ENCODE data around the gene COL6A3. TPM values are rescaled to one million over a fixed set of nuclear protein-coding genes. Genes with fewer than 3 reads are reported as not detected.

The COL6A3 gene
- polyA plus RNA-seq, 3 donors = not detected

DNA sequence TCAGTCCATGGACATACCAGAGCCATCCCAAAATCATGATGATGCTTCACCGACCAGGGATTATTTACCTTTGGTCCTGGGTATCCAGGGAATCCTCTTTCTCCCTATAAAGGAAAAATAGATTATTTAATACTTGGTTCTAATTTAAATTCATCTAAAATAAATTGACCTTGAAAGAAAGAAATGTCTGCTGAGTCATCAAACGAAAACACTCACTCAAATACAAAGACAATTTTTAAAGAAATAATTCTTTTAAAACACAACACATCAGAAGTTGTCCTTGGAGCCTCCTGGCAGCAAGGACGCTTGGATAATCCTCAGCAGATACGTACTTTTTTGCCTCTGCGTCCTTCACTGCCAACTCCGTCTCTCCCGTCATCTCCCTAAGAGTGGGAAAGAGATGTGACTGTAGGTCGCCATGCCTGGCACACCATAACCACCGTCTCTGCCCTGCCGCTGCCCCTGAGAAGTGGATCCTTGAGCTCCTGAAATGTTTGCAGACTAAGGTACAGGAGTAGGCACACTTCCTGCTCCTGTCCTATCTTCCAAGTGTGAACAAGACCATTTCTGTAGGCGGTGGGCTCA, 65.6 kb downstream of the COL6A3 start:
- TF ChIP-seq, protein P1, sequence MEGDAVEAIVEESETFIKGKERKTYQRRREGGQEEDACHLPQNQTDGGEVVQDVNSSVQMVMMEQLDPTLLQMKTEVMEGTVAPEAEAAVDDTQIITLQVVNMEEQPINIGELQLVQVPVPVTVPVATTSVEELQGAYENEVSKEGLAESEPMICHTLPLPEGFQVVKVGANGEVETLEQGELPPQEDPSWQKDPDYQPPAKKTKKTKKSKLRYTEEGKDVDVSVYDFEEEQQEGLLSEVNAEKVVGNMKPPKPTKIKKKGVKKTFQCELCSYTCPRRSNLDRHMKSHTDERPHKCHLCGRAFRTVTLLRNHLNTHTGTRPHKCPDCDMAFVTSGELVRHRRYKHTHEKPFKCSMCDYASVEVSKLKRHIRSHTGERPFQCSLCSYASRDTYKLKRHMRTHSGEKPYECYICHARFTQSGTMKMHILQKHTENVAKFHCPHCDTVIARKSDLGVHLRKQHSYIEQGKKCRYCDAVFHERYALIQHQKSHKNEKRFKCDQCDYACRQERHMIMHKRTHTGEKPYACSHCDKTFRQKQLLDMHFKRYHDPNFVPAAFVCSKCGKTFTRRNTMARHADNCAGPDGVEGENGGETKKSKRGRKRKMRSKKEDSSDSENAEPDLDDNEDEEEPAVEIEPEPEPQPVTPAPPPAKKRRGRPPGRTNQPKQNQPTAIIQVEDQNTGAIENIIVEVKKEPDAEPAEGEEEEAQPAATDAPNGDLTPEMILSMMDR (IDR thresholded peaks at IDR 0.05) = no peak
- H3K4me3 Mint-ChIP-seq = no peak overlapping the region
- H3K4me2 ChIP-seq (replicated peaks; ENCODE audit: extremely low read depth, low read length, poor library complexity, severe bottlenecking) = no peak overlapping the region

DNA sequence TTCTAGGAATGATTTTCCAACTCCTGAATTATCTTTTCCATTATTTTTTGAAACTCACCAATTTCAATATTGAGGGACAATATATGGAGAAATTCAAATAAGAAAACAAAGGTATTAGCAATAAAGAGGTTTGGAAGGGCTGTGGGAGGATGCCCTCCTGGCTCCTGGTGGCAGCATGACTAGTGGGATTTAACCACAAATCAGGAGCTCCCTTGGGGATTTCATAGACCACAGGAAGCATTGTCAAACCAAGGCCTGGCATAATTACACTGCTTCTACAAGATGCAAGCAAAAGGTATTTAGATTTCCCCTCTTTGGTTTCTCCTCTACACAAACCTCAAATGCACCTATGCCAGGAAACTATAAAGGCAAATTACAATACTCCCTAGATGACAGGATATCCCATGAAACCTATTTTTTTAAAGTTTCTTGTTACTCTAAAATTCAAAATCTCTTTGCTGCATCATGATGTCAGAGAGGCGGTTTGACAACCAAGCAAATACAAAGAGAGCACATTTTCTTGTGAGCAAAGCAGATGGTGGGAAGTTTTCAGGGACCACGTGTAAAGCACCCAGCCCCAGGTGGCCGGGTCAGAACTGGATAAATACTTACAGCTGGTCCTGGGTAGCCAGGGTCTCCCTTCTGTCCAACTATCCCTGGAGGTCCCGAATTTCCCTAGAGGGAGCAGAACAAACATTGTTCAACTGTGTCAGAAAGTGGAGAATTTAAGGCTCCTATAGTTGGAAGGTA, 67.9 kb downstream of the COL6A3 start:
- Mint-ChIP-seq H3K4me3 (no peak overlapping the region), H3K4me1 (peaks cover 7% of the 10 kb centered on the region), H3K27me3 (ENCODE audit: low read depth in 3 of 3) (peaks cover 11 to 23% (median 17%) of the 10 kb centered on the region in 3 donors), H3K36me3 (no peaks in the 10 kb centered on the region), H3K9me3 (peaks cover 0 to 2% (median 0%) of the 10 kb centered on the region in 7 donors), H3K27ac (no peak overlapping the region)
- no peak overlapping the region for H3K4me3 ChIP-seq (replicated peaks in 1 of 3; ENCODE audit: low read depth in 2 of 3, low read length in 3 of 3)
- no peak overlapping the region for H3K4me2 ChIP-seq (replicated peaks; ENCODE audit: extremely low read depth, low read length, poor library complexity, severe bottlenecking)
- H3K4me1 ChIP-seq (ENCODE audit: control insufficient read depth in 1 of 2, insufficient read depth in 2 of 2, low read length in 2 of 2) = peaks cover 0 to 3% of the 10 kb centered on the region in 2 donors
- H3K36me3 ChIP-seq (replicated peaks in 1 of 2; ENCODE audit: control insufficient read depth in 1 of 2, insufficient read depth in 2 of 2, low read length in 2 of 2) = no peaks in the 10 kb centered on the region
- no peaks in the 10 kb centered on the region for H3K9me3 ChIP-seq (replicated peaks in 1 of 2; ENCODE audit: control insufficient read depth in 1 of 2, insufficient read depth in 1 of 2, low read length in 2 of 2)
- WGBS (ENCODE audit: insufficient coverage) = no CpG with 5 or more reads among the region's 4 CpGs
- no peaks in the 10 kb centered on the region for H4K20me1 ChIP-seq (ENCODE audit: insufficient read depth, low read length)
- H2AFZ ChIP-seq (ENCODE audit: insufficient read depth, low read depth, low read length, poor library complexity, severe bottlenecking) = no peak overlapping the region
- H3K9ac ChIP-seq (ENCODE audit: insufficient read depth, low read length, poor library complexity, severe bottlenecking) = no peak overlapping the region
- no peaks in the 10 kb centered on the region for H3K79me2 ChIP-seq (ENCODE audit: insufficient read depth, low read length)
- intact Hi-C loops (cut with micrococcal nuclease) = no loop called here
- H3K27ac ChIP-seq (ENCODE audit: low read depth in 1 of 2, low read length in 2 of 2) = no peak overlapping the region
- H3K27me3 ChIP-seq (ENCODE audit: control insufficient read depth in 2 of 2, insufficient read depth in 2 of 2, low read length in 2 of 2) = peaks cover 0 to 7% of the 10 kb centered on the region in 2 donors
- TF ChIP-seq, protein P1 (IDR thresholded peaks at IDR 0.05) = no peak
- no peak for DNase-seq

More for the DNA sequence above, 65.6 kb downstream of the COL6A3 start:
- Histone ChIP-seq H3K4me3 (replicated peaks in 1 of 3; ENCODE audit: low read depth in 2 of 3, low read length in 3 of 3) (no peak overlapping the region), H3K27ac (ENCODE audit: low read depth in 1 of 2, low read length in 2 of 2) (no peak overlapping the region), H4K20me1 (ENCODE audit: insufficient read depth, low read length) (no peaks in the 10 kb centered on the region), H3K79me2 (ENCODE audit: insufficient read depth, low read length) (no peaks in the 10 kb centered on the region), H3K27me3 (ENCODE audit: control insufficient read depth in 2 of 2, insufficient read depth in 2 of 2, low read length in 2 of 2) (peaks cover 0 to 9% of the 10 kb centered on the region in 2 donors), H2AFZ (ENCODE audit: insufficient read depth, low read depth, low read length, poor library complexity, severe bottlenecking) (no peak overlapping the region), H3K36me3 (replicated peaks in 1 of 2; ENCODE audit: control insufficient read depth in 1 of 2, insufficient read depth in 2 of 2, low read length in 2 of 2) (no peaks in the 10 kb centered on the region), H3K9ac (ENCODE audit: insufficient read depth, low read length, poor library complexity, severe bottlenecking) (no peak overlapping the region), H3K9me3 (replicated peaks in 1 of 2; ENCODE audit: control insufficient read depth in 1 of 2, insufficient read depth in 1 of 2, low read length in 2 of 2) (no peaks in the 10 kb centered on the region), H3K4me1 (ENCODE audit: control insufficient read depth in 1 of 2, insufficient read depth in 2 of 2, low read length in 2 of 2) (no peaks in the 10 kb centered on the region)
- no peak for DNase-seq
- 94% methylated on average over 3 of the region's 11 CpGs for WGBS (ENCODE audit: insufficient coverage)
- peaks cover 0 to 2% (median 0%) of the 10 kb centered on the region in 7 donors for H3K9me3 Mint-ChIP-seq
- intact Hi-C loops (cut with micrococcal nuclease) = no loop called here
- H3K27me3 Mint-ChIP-seq (ENCODE audit: low read depth in 3 of 3) = peaks cover 17 to 23% (median 18%) of the 10 kb centered on the region in 3 donors
- H3K27ac Mint-ChIP-seq = no peak overlapping the region
- H3K4me1 Mint-ChIP-seq = no peaks in the 10 kb centered on the region
- H3K36me3 Mint-ChIP-seq = no peaks in the 10 kb centered on the region

All from CD14-positive monocyte (primary cell).